HL-60 (cell line): ENCODE results near the gene TIGD6.

ENCODE experiments used
- DNase-seq, 2 experiments: peaks; one replicate each; pipeline ENCODE4 v3.0.0-alpha.2; 2010 to 2020; ENCODE audit warnings: low read depth in 1 of 2, low spot score in 1 of 2
- H3K27ac ChIP-seq: fragments of 250-450 bp; sonication (Bioruptor Pico); replicated peaks from 2 replicates; pipeline ENCODE4 v1.5.1; 2020; ENCODE audit warnings: mild to moderate bottlenecking, moderate library complexity
- H3K27me3 ChIP-seq: fragments of 250-450 bp; sonication (Bioruptor Pico); 2 replicates; pipeline ENCODE4 v1.5.1; 2021; ENCODE audit warnings: mild to moderate bottlenecking, moderate library complexity; ENCODE audit not compliant: insufficient read depth, poor library complexity, severe bottlenecking
- H3K4me3 ChIP-seq: replicated peaks from 2 replicates; pipeline ENCODE4 v1.5.1; 2011; ENCODE audit warnings: mild to moderate bottlenecking, control low read depth, low read length; ENCODE audit not compliant: insufficient read depth
- GABPA ChIP-seq: IDR thresholded peaks from 2 replicates; pipeline ENCODE4 v1.6.1; 2012; ENCODE audit warnings: low read depth
- POLR2AphosphoS5 ChIP-seq: IDR thresholded peaks from 2 replicates; pipeline ENCODE4 v1.6.1; 2012; ENCODE audit warnings: low read depth
- REST ChIP-seq: IDR thresholded peaks from 2 replicates; pipeline ENCODE4 v1.6.1; 2012; ENCODE audit warnings: low read depth; ENCODE audit not compliant: insufficient replicate concordance
- SPI1 ChIP-seq: IDR thresholded peaks from 2 replicates; pipeline ENCODE4 v1.6.1; 2012; ENCODE audit warnings: low read depth, mild to moderate bottlenecking, borderline replicate concordance
- TF ChIP-seq, protein P1 (sequence below): IDR thresholded peaks from one replicate; pipeline ENCODE4 v1.5.1; 2011; ENCODE audit warnings: low read length, control low read depth, inconsistent platforms; ENCODE audit not compliant: insufficient read depth

Gene TIGD6

GRCh38 chr5:149979896-149980295 is 20.6 kb downstream of the TIGD6 start:
- DNase-seq = no peak
- no peak overlapping the region for H3K27ac ChIP-seq
- no peaks in the 10 kb centered on the region for H3K27me3 ChIP-seq
- H3K4me3 ChIP-seq = no peak overlapping the region
- TF ChIP-seq POLR2AphosphoS5 (no peak), GABPA (no peak), REST (no peak), SPI1 (no peak)
- TF ChIP-seq, protein P1, sequence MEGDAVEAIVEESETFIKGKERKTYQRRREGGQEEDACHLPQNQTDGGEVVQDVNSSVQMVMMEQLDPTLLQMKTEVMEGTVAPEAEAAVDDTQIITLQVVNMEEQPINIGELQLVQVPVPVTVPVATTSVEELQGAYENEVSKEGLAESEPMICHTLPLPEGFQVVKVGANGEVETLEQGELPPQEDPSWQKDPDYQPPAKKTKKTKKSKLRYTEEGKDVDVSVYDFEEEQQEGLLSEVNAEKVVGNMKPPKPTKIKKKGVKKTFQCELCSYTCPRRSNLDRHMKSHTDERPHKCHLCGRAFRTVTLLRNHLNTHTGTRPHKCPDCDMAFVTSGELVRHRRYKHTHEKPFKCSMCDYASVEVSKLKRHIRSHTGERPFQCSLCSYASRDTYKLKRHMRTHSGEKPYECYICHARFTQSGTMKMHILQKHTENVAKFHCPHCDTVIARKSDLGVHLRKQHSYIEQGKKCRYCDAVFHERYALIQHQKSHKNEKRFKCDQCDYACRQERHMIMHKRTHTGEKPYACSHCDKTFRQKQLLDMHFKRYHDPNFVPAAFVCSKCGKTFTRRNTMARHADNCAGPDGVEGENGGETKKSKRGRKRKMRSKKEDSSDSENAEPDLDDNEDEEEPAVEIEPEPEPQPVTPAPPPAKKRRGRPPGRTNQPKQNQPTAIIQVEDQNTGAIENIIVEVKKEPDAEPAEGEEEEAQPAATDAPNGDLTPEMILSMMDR = no peak

DNA sequence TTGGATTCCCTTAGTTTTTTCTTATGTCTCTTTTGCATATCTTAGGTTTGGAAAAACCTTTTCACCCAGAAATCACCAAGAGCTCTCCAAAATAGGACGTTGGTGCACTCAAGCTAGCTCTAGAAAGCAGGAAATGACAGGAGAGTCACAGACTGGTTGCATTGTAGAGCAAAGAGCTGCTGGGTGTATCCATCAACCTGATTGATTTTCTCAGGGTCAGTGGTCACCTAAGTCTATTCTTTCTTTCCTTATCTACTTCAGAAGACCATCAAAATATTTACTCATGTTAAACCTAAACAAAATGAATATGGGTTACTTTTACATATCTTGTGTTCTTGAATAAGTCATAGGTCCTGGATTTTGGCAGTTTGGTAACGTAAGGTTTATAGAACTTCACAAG is 25.0 kb downstream of the TIGD6 start:
- DNase-seq = no peak
- TF ChIP-seq POLR2AphosphoS5 = no peak
- TF ChIP-seq, protein P1 = no peak
- TF ChIP-seq GABPA = no peak
- no peak for TF ChIP-seq REST
- TF ChIP-seq SPI1 = no peak
- Histone ChIP-seq H3K4me3 (no peak overlapping the region), H3K27me3 (no peaks in the 10 kb centered on the region), H3K27ac (no peak overlapping the region)

GRCh38 chr5:149969181-149969930 is 31.1 kb downstream of the TIGD6 start:
- TF ChIP-seq POLR2AphosphoS5 (no peak), REST (no peak), SPI1 (no peak), GABPA (no peak)
- TF ChIP-seq, protein P1 = no peak
- no peaks in the 10 kb centered on the region for H3K27me3 ChIP-seq
- no peak overlapping the region for H3K27ac ChIP-seq
- no peak for DNase-seq
- no peak overlapping the region for H3K4me3 ChIP-seq
